GM23338 (cell line): ENCODE data around the gene OLIG1.

Experiments used
- EZH2phosphoT487 ChIP-seq: fragments of 200-600 bp; sonication (generic); IDR thresholded peaks from one replicate; pipeline ENCODE4 v1.8.1; 2018; ENCODE audit warnings: antibody characterized with exemption; ENCODE audit not compliant: unreplicated experiment
- POLR2AphosphoS5 ChIP-seq: IDR thresholded peaks from 2 replicates; pipeline ENCODE4 v1.6.1; 2016; ENCODE audit warnings: antibody characterized with exemption, low read depth
- TF ChIP-seq, protein P1 (sequence below), 2 experiments: fragments of 200-600 bp in 1 of 2; sonication (generic) in 1 of 2; conservative IDR thresholded peaks; 2 replicates each; pipeline versions ENCODE4 v1.5.1 to v1.6.1; 2016 to 2017; ENCODE audit warnings: antibody characterized with exemption in 2 of 2, low read depth in 2 of 2, mild to moderate bottlenecking in 2 of 2, moderate library complexity in 1 of 2

DNA sequence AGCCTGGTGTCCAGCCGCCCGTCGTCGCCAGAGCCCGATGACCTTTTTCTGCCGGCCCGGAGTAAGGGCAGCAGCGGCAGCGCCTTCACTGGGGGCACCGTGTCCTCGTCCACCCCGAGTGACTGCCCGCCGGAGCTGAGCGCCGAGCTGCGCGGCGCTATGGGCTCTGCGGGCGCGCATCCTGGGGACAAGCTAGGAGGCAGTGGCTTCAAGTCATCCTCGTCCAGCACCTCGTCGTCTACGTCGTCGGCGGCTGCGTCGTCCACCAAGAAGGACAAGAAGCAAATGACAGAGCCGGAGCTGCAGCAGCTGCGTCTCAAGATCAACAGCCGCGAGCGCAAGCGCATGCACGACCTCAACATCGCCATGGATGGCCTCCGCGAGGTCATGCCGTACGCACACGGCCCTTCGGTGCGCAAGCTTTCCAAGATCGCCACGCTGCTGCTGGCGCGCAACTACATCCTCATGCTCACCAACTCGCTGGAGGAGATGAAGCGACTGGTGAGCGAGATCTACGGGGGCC lies 43.0 kb upstream of the OLIG1 start:
- TF ChIP-seq POLR2AphosphoS5 = no peak
- TF ChIP-seq, protein P1, sequence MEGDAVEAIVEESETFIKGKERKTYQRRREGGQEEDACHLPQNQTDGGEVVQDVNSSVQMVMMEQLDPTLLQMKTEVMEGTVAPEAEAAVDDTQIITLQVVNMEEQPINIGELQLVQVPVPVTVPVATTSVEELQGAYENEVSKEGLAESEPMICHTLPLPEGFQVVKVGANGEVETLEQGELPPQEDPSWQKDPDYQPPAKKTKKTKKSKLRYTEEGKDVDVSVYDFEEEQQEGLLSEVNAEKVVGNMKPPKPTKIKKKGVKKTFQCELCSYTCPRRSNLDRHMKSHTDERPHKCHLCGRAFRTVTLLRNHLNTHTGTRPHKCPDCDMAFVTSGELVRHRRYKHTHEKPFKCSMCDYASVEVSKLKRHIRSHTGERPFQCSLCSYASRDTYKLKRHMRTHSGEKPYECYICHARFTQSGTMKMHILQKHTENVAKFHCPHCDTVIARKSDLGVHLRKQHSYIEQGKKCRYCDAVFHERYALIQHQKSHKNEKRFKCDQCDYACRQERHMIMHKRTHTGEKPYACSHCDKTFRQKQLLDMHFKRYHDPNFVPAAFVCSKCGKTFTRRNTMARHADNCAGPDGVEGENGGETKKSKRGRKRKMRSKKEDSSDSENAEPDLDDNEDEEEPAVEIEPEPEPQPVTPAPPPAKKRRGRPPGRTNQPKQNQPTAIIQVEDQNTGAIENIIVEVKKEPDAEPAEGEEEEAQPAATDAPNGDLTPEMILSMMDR (conservative IDR thresholded peaks at IDR 0.05; ENCODE audit: low read depth in 2 of 2) = no peak
- peak; percentile 24 for TF ChIP-seq EZH2phosphoT487
